A549 treated with CORT108297 at 1 μM for 4 hours (cell line): ENCODE data around the gene DNASE1. TPM values are rescaled to one million over a fixed set of nuclear protein-coding genes. Genes with fewer than 3 reads are reported as not detected.

Experiments used
- total RNA-seq: library from RNA; stranded (reverse); fragments of 200-300 nt; extraction: Qiagen RNA extraction; gene quantifications from 5 replicates; pipeline ENCODE4 v1.2.3, GENCODE V29; 2022

DNASE1 gene
- total RNA-seq: 2.8 to 5.7 TPM (median 4.2 TPM) in 5 replicates

GRCh38 chr16:3654249-3654991 lies at the start of gene DNASE1:
Gene DNASE1, plus strand, starts transcription at chr16:3654691. Its CDS starts 683 bp downstream, at chr16:3655374.

GRCh38 chr16:3611146-3611975 lies 43.1 kb upstream of the DNASE1 start, which contains the start of gene SLX4:
Gene SLX4, minus strand, starts transcription at chr16:3611606. Its CDS starts 2,642 bp downstream, at chr16:3608964.

Other genes starting within 250 kb of the DNASE1 start
- gene ZNF597, start 211.2 kb upstream of the DNASE1 start, total RNA-seq: 0.82 to 1.1 TPM (median 0.95 TPM) in 5 replicates
- gene NAA60, start 211.0 kb upstream of the DNASE1 start, total RNA-seq: 46.0 to 56.4 TPM (median 55.2 TPM) in 5 replicates
- not detected in 5 replicates for gene C16orf90, start 159.2 kb upstream of the DNASE1 start, total RNA-seq
- 18.8 to 23.2 TPM (median 21.7 TPM) in 5 replicates for gene CLUAP1, start 153.7 kb upstream of the DNASE1 start, total RNA-seq
- gene NLRC3, start 77.3 kb upstream of the DNASE1 start, total RNA-seq: 0.01 to 0.05 TPM (median 0.02 TPM) in 4 of 5 replicates, not detected in the other
- gene SLX4, start 43.1 kb upstream of the DNASE1 start, total RNA-seq: 4.1 to 5.6 TPM (median 4.7 TPM) in 5 replicates
- 115 to 143 TPM (median 140 TPM) in 5 replicates for gene TRAP1, start 62.8 kb downstream of the DNASE1 start, total RNA-seq
- 14.5 to 19.1 TPM (median 17.5 TPM) in 5 replicates for gene CREBBP, start 226.0 kb downstream of the DNASE1 start, total RNA-seq